Measurements from ENCODE around the gene OR4D9. TPM values are rescaled to one million over a fixed set of nuclear protein-coding genes. Genes with fewer than 3 reads are reported as not detected.

OR4D9 gene
- total RNA-seq, 1 experiment from 2014 or later, result not detected

DNA sequence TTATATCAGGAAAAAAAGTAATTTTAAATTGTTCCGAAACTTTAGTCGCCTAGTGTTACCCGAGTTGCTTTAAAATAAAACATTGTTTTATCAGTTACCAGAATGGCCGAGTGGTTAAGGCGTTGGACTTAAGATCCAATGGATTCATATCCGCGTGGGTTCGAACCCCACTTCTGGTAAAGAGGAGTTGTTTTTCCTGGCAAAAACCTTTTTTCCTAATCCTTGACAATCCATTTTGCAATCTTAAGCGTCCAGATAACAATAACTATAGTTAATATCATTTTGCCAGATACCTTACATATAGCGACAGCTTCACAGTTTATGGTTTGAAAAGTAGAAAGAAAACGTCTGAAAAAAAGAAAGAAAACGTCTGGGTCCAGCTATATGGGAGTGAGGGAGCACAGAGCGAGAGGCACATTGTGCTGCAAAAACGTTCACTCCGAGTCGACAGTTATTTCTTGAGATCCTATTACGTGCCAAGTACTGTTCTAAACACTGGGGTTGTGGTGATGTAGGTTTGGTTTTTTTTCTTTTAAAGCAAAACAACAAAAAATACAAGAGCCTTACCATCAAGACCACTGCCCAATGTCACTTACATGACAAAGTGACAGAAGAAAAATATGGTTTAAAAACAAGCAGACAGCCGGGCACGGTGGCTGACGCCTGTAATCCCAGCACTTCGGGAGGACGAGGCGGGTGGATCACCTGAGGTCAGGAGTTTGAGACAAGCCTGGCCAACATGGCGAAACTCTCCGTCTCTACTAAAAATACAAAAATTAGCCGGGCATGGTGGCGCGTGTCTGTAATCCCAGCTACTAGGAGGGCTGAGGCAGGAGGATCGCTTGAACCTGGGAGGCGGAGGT, 40.6 kb downstream of the OR4D9 start:
- Histone ChIP-seq H3K27me3 (ENCODE audit: low read length) (no peaks in the 10 kb centered on the region), H3K36me3 (ENCODE audit: low read depth, low read length) (no peaks in the 10 kb centered on the region), H3F3A (ENCODE audit: low read length, unreplicated experiment) (peaks cover 4% of the 10 kb centered on the region), H2AFZ (ENCODE audit: low read length) (peak overlapping the region; percentile 77), H3K9ac (ENCODE audit: low read length) (peak overlapping the region; percentile 65), H3K27ac (ENCODE audit: low read length) (no peak overlapping the region), H3K9me3 (ENCODE audit: low read length) (no peaks in the 10 kb centered on the region), H3K79me2 (ENCODE audit: low read length) (no peaks in the 10 kb centered on the region), H3K4me1 (ENCODE audit: insufficient read depth, low read length) (peaks cover 9% of the 10 kb centered on the region), H4K20me1 (ENCODE audit: low read length) (no peaks in the 10 kb centered on the region; the same call in 1 of the 2 replicates), H3K4me3 (ENCODE audit: low read length) (peak overlapping the region; percentile 73), H3K9me2 (replicated peaks; ENCODE audit: low read length) (no peaks in the 10 kb centered on the region), H3K4me2 (ENCODE audit: low read length) (peak overlapping the region; percentile 86)
- intact Hi-C loops (cut with micrococcal nuclease), result loop anchor here (1.0 to 10.0 kb wide), 5 partner anchors 8 to 407 kb away; partner anchors contain the start of genes FAM111A, PATL1 and STX3
- DNase-seq (peak; percentile 82), ATAC-seq (no peak)
- CTCF ChIA-PET, result no interaction called here
- no TSS peak for BruUV-seq (replicated peaks)
- POLR2A ChIA-PET (ENCODE audit: unreplicated experiment), result no interaction called here
- TF ChIP-seq EZH2 (IDR thresholded peaks at IDR 0.05; ENCODE audit: low read length, unreplicated experiment) (no peak), EZH2phosphoT487 (IDR thresholded peaks at IDR 0.05; ENCODE audit: borderline replicate concordance, low read length) (no peak)
- TF ChIP-seq, protein P1, sequence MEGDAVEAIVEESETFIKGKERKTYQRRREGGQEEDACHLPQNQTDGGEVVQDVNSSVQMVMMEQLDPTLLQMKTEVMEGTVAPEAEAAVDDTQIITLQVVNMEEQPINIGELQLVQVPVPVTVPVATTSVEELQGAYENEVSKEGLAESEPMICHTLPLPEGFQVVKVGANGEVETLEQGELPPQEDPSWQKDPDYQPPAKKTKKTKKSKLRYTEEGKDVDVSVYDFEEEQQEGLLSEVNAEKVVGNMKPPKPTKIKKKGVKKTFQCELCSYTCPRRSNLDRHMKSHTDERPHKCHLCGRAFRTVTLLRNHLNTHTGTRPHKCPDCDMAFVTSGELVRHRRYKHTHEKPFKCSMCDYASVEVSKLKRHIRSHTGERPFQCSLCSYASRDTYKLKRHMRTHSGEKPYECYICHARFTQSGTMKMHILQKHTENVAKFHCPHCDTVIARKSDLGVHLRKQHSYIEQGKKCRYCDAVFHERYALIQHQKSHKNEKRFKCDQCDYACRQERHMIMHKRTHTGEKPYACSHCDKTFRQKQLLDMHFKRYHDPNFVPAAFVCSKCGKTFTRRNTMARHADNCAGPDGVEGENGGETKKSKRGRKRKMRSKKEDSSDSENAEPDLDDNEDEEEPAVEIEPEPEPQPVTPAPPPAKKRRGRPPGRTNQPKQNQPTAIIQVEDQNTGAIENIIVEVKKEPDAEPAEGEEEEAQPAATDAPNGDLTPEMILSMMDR (conservative IDR thresholded peaks at IDR 0.05; ENCODE audit: low read depth, low read length), result no peak

DNA sequence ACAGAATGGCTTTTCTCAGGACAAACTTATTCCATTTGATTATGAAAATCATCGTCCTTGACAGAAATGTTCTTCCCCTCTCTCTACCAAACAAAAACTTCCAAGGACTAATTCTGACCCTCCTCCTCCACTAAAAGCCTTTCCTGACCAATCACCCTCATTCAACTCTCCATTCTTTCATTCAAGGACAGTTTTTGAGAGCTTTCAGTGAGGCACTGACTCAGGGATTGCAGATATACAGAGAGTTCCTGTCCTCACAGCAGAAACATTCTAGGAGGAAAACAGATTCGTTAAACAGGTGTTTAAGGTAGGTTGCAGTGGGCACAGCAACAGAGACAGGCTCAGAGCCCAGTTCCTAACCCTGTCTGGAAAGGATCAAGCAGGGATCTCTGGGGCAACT, 41.5 kb downstream of the OR4D9 start:
- Histone ChIP-seq H3K4me1 (ENCODE audit: insufficient read depth, low read length) (peaks cover 9% of the 10 kb centered on the region), H3K36me3 (ENCODE audit: low read depth, low read length) (no peaks in the 10 kb centered on the region), H3K27ac (ENCODE audit: low read length) (no peak overlapping the region), H2AFZ (ENCODE audit: low read length) (no peak overlapping the region), H3F3A (ENCODE audit: low read length, unreplicated experiment) (peaks cover 8% of the 10 kb centered on the region), H3K9ac (ENCODE audit: low read length) (no peak overlapping the region), H3K4me3 (ENCODE audit: low read length) (no peak overlapping the region), H3K27me3 (ENCODE audit: low read length) (no peaks in the 10 kb centered on the region), H3K9me3 (ENCODE audit: low read length) (no peaks in the 10 kb centered on the region), H3K79me2 (ENCODE audit: low read length) (no peaks in the 10 kb centered on the region), H4K20me1 (ENCODE audit: low read length) (no peaks in the 10 kb centered on the region; the same call in 1 of the 2 replicates), H3K9me2 (replicated peaks; ENCODE audit: low read length) (no peaks in the 10 kb centered on the region), H3K4me2 (ENCODE audit: low read length) (no peak overlapping the region)
- CTCF ChIA-PET, result no interaction called here
- DNase-seq, result no peak
- POLR2A ChIA-PET (ENCODE audit: unreplicated experiment), result no interaction called here
- no TSS peak for BruUV-seq (replicated peaks)
- TF ChIP-seq, protein P1 (conservative IDR thresholded peaks at IDR 0.05; ENCODE audit: low read depth, low read length), result no peak
- TF ChIP-seq EZH2phosphoT487 (IDR thresholded peaks at IDR 0.05; ENCODE audit: borderline replicate concordance, low read length) (no peak), EZH2 (IDR thresholded peaks at IDR 0.05; ENCODE audit: low read length, unreplicated experiment) (no peak)
- ATAC-seq, result no peak
- intact Hi-C loops (cut with micrococcal nuclease), result loop anchor here (10.0 kb wide), 2 partner anchors 202 to 408 kb away; partner anchors contain the start of genes FAM111A and STX3

DNA sequence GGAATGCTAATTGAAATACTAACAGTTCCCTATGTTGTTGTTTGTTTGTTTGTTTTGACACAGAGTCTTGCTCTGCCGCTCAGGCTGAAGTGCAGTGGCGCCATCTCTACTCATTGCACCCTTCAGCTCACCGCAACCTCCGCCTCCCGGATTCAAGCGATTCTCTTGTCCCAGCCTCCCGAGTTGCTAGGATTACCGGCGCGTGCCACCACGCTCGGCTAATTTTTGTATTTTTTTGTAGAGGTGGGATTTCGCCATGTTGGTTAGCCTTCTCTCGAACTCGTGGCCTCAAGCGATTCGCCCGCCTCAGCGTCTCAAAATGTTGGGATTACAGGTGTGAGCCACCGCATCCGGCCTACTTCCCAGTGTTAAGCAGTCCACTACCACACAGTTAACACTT, 42.0 kb downstream of the OR4D9 start:
- ChIA-PET CTCF (no interaction called here), POLR2A (ENCODE audit: unreplicated experiment) (no interaction called here)
- H3K27me3 ChIP-seq (ENCODE audit: low read length), result no peaks in the 10 kb centered on the region
- no peak overlapping the region for H2AFZ ChIP-seq (ENCODE audit: low read length)
- H3K79me2 ChIP-seq (ENCODE audit: low read length), result no peaks in the 10 kb centered on the region
- TF ChIP-seq EZH2phosphoT487 (IDR thresholded peaks at IDR 0.05; ENCODE audit: borderline replicate concordance, low read length) (no peak), EZH2 (IDR thresholded peaks at IDR 0.05; ENCODE audit: low read length, unreplicated experiment) (no peak)
- TF ChIP-seq, protein P1 (conservative IDR thresholded peaks at IDR 0.05; ENCODE audit: low read depth, low read length), result no peak
- ATAC-seq (no peak), DNase-seq (no peak)
- H3K9ac ChIP-seq (ENCODE audit: low read length), result no peak overlapping the region
- H3K36me3 ChIP-seq (ENCODE audit: low read depth, low read length), result no peaks in the 10 kb centered on the region
- BruUV-seq (replicated peaks), result no TSS peak
- H3K4me2 ChIP-seq (ENCODE audit: low read length), result no peak overlapping the region
- no peak overlapping the region for H3K4me3 ChIP-seq (ENCODE audit: low read length)
- H3K4me1 ChIP-seq (ENCODE audit: insufficient read depth, low read length), result peaks cover 9% of the 10 kb centered on the region
- peaks cover 8% of the 10 kb centered on the region for H3F3A ChIP-seq (ENCODE audit: low read length, unreplicated experiment)
- no peak overlapping the region for H3K27ac ChIP-seq (ENCODE audit: low read length)
- H3K9me2 ChIP-seq (replicated peaks; ENCODE audit: low read length), result no peaks in the 10 kb centered on the region
- H4K20me1 ChIP-seq (ENCODE audit: low read length), result no peaks in the 10 kb centered on the region; the same call in 1 of the 2 replicates
- no peaks in the 10 kb centered on the region for H3K9me3 ChIP-seq (ENCODE audit: low read length)
- intact Hi-C loops (cut with micrococcal nuclease), result loop anchor here (10.0 kb wide), 2 partner anchors 201 to 409 kb away; partner anchors contain the start of genes FAM111A and STX3

All from PC-3 (cell line).